Dermis blood vessel endothelial cell (primary cell): ENCODE data around the gene ARL11. TPM values are rescaled to one million over a fixed set of nuclear protein-coding genes. Genes with fewer than 3 reads are reported as not detected.
"Not testable (repeated sequence)": the region's sequence is repeated elsewhere in the genome, so short reads cannot be mapped to it uniquely, and the experiment has no call there.

Experiments
- DNase-seq: peaks from one replicate; pipeline ENCODE4 v3.0.0; 2010
- total RNA-seq: library from RNA; depleted of rRNA; stranded (reverse); fragments of >200 nt; gene quantifications from 2 replicates; pipeline ENCODE4 v1.2.3, GENCODE V29; 2014

ARL11 gene
- 0.09 and 0.51 TPM in 2 replicates for total RNA-seq

DNA sequence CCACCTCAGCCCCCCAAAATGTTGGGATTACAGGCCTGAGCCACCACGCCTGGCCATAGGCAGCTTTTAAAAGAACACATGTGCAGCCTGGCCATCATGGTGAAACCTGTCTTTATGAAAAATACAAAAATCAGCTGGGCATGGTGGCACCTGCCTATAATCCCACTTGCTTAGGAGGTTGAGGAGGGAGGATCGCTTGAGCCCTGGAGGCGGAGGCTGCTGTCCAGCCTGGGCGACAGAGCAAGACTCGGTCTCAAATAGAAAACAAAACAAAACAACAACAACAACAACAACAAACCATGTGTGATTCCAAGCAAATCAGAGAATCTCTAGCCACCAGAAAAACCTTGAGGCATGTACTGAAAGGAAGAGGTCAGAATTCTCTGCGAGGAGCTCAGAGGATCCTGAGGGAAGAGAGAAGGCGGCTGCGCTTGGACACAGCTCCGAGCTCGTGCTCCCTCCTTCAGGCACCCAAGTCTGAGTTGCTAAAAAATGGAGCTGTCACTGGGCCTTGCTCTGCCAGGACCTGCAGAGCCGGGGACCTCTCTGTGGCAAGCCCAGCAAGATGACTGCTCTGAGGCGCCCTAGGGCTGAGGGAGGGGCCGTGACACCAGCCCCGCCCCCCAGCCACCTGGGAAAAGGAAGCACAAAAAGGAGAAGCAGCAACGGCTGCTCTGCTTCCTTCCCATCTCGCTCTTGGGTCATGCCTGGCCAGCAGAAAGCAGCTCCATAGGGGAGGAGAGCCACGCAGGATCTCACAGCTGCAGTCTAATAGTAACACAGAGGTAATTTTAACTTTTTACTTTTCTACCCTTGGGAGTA lies at the start of gene ARL11:
Gene ARL11, plus strand, starts transcription at position 677 of the 822 bp plus-strand sequence. CDS start 1,941 bp downstream, outside the sequence.
- DNase-seq, result no peak

GRCh38 chr13:49579501-49579900 lies 48.8 kb upstream of the ARL11 start:
- DNase-seq, result no peak

DNA sequence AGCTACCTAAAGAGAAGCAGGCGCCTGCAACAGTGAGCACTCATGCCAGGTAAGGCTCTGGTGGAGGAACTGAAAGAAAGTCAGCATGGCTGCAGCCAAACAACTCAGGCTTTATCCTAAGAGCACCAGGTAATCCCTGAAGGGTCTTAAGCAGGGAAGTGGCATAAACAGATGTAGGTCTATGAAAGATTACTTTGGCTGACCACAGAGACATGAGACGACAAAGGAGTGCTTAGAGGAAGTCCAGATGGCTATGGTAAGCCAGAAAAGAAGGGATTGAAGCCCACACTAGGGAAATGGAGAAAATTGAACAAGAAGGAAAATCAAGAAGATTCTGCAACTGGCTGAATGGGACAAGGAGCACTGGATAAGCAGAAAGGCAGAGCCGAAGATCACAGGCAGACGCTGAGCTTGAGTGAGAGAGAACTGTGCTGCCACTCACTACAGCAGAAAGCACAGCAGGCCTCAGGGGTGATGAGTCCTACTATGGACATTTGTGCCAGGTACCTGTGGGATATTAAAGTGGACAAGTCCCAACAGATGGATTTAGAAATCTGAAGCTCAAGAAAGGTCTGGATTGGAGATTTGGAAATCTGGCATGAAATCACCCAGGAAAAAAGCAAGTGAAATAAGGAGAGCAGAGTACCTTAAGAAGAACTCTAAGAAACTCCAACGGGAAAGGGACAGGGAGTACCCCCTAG lies 47.2 kb upstream of the ARL11 start:
- no peak for DNase-seq

DNA sequence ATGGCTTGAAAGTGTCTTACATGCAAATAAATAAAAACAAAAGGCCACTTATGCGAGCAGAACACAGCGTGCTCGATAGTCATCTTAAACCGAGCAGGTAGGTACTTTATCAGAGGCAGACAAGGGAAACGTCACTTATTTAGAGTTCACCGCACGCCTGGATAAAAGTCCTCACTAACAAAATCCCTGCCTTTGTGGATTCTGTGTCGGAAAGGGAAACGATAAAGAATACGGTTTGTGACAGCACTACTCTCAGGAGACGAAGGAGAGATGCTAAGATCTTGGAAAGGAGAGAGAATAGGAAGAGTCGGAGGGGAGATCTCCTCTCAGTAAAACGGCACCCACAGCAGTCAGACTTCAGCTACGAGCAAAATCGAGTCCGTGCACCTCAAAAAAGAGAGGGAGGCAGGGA lies 43.5 kb upstream of the ARL11 start:
- peak; percentile 36 for DNase-seq

DNA sequence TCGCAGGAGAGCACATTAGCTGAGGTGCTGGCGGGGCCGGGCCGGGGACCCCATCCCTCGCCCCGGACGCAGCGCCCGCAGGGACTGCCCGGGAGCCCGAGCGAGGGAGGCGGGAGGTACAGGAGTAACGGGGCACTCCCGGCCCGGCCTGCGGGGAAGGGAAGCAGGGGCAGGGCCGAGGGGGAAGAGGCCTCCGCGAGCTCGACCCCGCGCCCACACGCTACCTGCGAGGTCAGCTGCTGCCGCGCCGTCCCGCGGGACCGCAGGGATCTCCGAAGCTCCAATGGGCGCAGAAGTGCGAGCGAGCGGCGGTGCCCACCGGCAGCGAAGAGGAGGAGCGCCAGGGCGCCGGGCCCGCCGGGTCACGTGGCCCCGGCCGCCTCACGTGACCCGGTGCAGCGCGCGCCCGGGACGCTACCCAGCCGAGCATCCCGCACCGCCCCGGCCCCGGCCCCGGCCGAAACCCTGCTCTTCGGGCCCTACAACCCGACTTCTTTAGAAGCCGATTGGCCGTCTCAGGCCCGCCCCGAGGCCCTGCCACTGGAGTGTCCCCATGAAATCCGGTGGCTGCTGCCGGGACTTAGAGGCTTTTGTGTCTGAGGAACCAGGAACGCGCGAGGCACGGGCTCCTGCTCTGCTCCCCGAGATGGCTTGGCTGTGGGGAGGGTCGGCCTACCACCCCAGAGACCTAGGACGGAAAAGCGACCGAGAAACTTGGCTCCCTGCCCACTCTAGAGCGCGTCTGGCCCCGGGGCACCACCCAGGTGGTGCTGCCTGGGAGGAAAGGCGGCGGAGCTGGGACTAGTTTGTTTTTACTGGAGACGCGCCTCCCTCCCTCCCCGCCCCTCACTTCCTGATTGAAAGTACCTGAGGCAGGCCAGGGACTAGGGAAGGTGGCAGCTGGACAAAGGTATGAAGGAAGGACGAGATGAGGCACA lies 42.8 kb upstream of the ARL11 start, which contains the start of gene RCBTB1:
Gene RCBTB1, minus strand, starts transcription at position 339 of the 938 bp plus-strand sequence. CDS start 18,279 bp downstream, outside the sequence.
- peak; percentile 76 for DNase-seq

- DNase-seq, result no peak
Measured at GRCh38 chr13:49586717-49587116, 41.6 kb upstream of the ARL11 start.

DNA sequence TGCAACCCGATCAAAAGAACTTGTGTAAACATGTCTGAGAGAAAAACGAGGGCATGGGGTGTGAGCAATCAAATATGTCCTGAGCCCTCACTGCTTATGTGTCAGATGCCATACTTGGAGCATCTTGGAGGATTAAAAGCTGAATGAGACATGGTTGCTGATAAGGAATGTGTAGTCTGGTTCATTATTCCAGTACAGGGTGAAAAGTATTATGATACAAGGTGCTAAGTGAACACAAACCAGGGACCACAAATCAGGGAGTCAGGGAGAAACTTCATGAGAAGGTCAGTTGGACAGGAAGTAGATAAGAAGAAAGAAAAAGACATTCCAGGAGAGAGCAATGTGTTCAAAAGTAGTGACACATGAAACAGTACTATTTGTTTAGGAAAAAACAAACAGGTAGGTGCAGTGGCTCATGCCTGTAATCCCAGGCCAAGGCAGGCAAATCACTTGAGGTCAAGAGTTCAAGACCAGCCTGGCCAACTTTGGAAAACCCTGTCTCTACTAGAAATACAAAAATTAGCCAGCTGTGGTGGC lies 40.9 kb upstream of the ARL11 start:
- no peak for DNase-seq

- DNase-seq, result not testable (repeated sequence)
Measured at GRCh38 chr13:49590714-49591113, 37.6 kb upstream of the ARL11 start.

DNA sequence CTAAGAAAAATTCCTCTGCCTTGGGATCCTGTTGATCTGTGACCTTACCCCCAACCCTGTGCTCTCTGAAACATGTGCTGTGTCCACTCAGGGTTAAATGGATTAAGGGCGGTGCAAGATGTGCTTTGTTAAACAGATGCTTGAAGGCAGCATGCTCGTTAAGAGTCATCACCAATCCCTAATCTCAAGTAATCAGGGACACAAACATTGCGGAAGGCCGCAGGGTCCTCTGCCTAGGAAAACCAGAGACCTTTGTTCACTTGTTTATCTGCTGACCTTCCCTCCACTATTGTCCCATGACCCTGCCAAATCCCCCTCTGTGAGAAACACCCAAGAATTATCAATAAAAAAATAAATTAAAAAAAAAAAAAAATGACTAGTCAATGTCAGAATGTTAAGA lies 34.4 kb upstream of the ARL11 start:
- DNase-seq, result not testable (repeated sequence)

DNA sequence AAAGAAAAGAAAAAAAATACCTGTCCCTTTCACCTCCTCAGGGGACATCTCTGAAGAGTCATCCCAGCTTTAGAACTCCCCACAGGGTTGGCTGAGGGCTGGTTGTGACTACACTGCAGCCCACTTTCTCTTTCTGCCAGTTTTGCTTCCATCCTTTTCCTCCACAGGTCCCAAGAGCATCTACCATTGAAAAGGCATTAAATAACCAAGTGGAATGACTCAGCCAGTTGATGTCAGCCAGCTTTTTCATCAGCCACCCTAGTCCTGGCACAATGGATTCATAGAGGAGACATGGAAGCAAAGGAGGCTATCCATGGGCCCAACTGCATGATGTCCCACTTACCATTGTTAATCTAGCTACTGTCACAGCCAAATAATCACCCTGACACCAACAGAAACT lies 33.7 kb upstream of the ARL11 start:
- DNase-seq, result no peak

DNA sequence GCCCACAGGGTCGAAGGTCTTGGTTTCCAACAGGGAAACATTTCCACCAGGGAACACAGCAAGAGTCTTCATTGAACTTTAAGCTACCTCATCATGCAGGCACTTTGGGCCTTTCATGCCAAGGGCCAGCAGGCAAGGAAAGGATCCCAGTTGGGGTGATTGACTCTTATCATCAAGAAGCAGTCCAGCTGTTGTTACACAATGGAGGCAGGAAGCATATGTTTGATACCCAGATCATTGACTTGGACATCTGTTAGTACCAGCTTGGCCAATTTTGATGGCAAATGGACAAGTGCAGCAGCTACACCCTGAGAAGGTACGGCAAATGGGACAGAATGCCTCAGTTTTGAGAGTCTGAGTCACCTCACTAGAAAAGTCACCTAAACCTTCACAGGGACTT lies 32.1 kb upstream of the ARL11 start:
- DNase-seq, result peak; percentile 37

DNA sequence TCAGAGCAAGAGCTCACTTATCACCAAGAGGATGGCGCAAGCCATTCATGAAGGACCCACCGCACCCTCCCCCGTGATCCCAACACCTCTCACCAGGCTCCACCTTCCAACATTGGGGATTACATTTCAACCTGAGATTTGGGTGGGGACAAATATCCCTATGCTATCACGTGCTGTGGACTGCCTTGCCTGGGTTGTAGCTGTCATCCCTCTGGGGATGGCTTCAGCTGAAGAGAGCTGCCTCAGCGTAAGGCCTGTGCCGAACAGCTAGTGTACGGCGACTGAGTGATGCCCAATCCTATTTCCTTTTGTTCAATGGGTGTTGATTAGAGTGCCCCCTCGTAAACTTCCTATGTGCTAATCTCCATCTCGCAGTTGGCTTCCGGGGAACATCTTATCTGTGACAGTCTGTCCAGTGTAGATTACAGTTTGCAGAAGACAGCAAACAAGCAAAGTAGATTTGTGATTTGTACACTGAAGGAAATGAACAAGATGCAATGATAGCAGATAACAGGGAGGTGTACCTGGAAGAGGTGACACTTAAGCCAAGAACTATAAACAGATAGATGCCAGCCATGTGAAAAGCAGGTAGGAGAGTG lies 31.2 kb upstream of the ARL11 start:
- no peak for DNase-seq

- no peak for DNase-seq
Measured at GRCh38 chr13:49602005-49602404, 26.3 kb upstream of the ARL11 start.

- DNase-seq, result not testable (repeated sequence)
Measured at GRCh38 chr13:49602615-49603014, 25.7 kb upstream of the ARL11 start.

DNA sequence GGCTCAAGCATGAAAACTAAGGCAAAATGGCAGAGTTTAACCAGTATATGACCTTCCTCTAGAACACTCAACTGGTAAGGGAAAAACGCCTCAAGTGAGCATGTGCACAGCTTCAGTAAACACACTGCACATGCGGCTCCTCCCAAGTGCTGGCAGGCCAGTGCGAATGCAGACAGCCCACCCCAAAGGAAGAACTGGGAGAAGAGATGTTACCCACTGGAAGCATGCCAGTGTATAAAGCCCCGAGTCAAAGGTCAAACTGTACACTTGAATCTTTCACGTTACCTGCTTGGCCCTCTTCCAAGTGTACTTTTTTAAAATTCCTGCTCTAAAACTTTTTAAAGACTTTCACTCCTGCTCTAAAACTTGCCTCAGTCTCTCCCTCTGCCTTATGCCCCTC lies 23.7 kb upstream of the ARL11 start:
- no peak for DNase-seq

- peak; percentile 93 for DNase-seq
Measured at GRCh38 chr13:49606747-49607648, 21.3 kb upstream of the ARL11 start.

DNA sequence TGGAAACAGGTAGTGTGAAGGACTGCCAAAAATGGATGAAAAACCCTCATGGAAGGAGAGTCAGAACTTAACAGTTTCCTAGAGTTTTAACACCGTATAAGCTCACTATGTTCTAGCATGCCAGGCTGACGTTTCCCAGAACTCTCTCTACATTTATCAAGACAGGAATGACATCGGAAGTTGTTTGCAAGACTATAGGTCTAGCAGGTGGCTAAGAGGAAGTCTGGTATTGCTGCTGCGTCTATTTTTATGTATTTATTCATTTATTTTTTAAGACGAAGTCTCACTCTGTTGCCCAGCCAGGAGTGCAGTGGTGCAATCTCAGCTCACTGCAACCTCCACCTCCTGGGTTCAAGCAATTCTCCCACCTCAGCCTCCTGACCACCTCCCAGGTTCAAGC lies 20.5 kb upstream of the ARL11 start:
- DNase-seq, result no peak

GRCh38 chr13:49608651-49609331 lies 19.5 kb upstream of the ARL11 start:
- no peak for DNase-seq

GRCh38 chr13:49610176-49610575 lies 18.1 kb upstream of the ARL11 start:
- no peak for DNase-seq

- DNase-seq, result not testable (repeated sequence)
Measured at GRCh38 chr13:49612042-49612441, 16.3 kb upstream of the ARL11 start.
